NCI-H82 treated with DMSO at 0.1 percent for 48 hours (cell line): ENCODE data around the gene BBOF1.

Experiments used
- DNase-seq: peaks from one replicate; lab custom pipeline; 2025; ENCODE audit not compliant: unreplicated experiment; lab: John Stamatoyannopoulos, UW

The BBOF1 gene

DNA sequence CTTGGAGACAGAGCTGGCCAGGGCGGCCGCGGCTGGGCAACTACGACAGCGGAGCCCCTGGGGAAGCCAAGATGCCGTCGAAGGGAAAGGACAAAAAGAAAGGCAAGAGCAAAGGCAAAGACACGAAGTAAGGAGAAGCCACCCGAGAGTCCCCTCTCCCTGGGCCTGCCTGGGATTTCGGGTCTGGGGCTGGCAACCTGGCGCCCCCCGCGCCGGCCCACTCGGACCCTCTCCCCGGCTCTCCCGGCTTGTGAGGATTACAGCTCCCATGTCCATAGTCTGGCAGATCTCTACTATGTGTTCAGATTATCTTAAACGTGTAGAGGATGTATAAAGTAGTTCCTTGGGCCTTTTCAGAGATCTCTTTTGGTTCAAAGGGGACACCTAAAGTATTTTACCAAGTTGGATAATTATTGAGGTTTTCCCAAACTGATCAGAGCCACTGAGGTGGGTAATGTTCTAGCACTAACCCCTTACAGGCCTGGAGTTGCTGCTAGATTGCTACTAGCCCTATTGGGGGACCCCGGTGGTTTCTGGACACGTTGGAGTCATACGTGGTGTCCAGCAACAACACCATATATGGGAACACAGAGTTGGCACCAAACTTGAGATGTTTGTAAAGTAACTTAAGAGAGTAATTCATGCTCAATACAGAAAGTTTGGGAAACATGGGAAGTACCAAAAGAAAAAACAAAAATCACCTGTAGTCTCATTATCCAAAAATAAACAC, 424 bp downstream of the BBOF1 start:
- no peak for DNase-seq

DNA sequence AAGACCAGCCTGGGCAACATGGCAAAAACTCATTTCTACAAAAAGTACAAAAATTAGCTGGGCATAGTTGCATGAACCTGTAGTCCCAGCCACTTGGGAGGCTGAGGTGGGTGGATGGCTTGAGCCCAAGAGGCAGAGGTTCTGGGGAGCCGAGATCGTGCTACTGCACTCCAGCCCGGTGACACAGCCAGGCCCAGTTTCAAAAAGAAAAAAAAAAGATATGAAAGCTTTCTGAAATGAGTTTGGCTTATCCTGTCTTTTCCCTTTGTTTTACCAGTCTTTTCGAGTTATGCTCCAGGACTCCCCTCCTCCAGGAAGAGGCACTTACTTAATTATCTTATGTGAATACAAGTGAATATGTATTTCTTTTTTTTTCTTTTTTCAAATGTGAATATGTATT, 3.2 kb downstream of the BBOF1 start:
- no peak for DNase-seq

DNA sequence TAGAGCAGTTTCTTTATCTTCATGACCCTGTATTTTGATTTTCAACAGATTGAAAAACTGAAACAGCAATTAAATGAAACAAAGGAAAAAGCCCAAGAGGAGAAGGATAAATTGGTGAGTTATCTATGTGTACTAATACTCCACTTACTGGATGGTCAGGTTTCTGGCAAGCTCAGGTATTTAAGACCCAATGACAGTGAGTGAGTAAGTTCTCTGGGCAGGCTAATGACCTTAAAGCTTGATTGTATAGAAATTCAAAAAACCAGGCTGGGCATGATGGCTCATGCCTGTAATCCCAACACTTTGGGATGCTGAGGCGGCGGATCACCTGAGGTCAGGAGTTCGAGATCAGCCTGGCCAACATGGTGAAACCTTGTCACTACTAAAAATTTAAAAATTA, 10.0 kb downstream of the BBOF1 start:
- no peak for DNase-seq

DNA sequence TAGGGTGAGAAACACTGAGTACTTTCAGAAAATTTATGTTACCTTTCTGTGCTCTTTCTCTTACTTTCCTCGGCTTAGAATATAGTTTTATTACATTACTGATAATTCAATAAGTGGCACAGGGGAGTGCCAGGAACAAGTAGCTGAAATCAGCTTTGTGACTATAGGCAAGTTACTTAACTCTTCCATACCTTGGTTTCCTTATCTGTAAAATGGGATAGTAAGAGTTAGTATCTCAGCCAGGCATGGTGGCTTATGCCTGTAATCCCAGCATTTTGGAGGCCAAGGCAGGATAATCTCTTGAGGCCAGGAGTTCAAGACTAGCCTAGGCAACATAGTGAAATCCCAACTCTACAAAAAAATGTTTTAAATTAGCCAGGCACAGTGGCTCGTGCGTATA, 15.4 kb downstream of the BBOF1 start:
- DNase-seq = no peak

DNA sequence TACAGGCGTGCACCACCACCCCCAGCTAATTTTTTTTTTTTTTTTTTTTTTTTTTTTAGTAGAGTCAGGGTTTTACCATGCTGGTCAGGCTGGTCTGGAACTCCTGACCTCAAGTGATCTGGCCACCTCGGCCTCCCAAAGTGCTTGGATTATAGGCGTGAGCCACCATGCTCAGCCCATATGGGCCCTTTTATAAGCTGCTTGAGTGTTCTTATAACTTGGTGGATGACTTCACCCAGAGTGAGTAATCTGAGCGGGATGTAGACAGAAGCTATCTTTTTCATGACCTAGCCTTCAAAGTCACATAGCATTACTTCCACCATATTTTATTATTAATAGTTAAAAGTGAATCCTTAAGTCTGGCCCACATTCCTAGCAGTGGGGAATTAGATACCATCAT, 16.4 kb downstream of the BBOF1 start:
- no peak for DNase-seq

DNA sequence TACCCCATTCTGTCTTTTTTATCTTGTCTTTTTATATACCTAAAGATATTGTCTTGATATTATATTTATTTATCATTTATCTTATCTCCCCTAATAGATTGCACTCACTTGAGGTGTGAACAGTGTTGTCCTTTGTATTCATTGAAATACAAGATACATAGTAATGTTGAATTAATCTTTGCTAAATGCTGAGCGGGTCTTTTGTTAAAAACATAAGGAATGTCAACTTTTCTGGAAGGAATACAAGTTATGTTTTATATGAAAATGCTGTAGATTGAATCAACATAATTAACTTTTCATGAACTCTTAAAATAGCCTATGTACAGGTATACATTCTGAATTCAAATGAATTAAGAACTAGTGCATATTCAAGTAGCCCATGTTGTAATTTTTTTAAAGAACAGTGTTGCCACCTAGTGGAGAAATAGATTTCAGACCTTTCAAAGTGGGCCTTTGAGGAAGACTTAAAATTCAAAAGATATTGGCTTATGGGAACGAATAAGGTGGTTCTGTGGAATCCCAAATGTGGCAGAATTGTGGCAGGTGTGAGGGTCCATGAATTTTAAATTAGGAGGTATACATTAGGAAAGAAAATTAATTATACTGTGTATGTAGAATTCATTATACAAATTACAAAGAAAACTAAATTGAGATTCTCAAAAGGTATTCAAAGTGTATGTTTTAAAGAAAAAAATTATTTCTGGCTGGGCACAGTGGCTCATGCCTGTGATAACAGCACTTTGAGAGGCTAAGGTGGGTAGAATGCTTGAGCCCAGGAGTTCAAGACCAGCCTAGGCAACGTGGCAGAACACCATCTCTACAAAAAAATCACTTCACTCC, 19.1 kb downstream of the BBOF1 start:
- DNase-seq = peak; percentile 40

DNA sequence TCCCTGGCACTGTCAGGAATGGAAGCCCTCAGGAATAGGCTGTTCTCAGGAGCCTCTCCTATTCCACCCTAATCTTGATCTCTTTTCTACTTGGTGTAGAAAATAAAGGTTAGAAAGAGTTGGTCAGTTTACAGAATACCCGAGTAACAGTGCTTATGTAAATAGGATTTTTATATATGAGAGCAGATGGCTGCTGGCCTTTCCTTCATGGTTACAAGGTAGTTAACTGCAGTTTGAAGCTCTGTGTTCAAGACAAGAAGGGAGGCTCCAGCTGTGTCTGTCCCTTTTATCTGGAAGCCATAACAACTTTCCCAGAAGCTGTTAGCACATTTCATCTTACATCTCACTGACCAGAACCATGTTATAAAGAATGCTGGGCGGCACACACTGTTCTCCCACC, 23.1 kb downstream of the BBOF1 start:
- DNase-seq = no peak

DNA sequence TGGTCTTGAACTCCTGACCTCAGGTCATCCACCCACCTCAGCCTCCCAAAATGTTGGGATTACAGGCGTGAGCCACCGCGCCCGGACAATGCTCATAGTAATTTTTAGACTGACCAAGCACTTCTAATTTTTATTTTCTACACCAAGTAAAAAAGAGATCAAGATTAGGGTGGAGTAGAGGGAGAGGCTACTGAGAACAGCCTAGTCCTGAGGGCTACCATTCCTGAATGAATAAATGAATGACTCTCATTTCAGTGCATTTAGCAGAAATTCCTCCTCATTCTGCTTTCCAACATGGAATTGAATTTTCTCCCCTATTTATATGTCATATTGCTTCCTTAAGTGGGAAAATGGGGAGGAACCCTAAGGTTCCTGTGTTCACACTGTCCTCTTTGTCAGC, 26.4 kb downstream of the BBOF1 start:
- DNase-seq = no peak

DNA sequence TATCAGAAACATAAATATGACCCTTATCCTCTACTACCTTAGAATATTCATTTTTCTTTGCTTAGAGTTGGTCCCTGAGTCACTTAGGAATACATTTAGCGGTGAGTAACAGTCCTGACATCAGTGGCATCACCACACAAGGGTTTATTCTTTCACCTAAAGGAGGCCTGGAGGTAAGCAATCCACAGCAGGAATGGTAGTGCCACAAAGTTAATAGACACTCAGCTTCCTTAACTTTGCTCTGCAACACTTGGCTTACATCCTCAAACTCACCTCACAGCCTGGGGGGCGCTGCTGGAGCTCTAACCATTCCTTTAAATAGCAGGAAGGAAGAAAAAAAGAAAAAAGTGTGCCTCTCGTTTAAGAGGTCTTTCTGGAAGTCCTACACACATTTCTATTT, 29.1 kb downstream of the BBOF1 start:
- DNase-seq = no peak

DNA sequence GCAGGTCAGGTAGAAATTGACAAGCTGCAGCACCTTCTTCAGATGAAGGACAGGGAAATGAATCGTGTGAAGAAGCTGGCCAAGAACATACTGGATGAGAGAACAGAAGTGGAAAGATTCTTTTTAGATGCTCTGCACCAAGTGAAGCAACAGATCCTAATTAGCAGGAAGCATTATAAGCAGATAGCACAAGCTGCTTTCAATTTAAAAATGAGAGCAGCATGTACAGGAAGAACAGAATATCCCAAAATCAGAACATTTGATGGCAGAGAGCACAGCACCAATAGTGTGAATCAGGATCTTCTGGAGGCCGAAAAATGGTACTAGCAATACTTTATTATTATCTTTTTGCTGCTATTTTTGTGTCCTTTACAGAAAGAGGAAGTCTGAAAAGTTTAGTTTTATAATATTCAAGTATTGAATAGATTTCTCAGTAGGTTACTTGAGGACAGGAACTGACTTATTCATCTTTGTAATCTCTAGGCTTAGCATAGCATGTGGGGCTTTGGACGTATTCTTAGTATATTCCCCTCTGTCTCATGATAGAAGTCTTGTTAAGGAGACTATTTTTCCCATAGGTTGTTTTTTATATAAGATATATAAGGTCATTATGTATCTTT, 30.8 kb downstream of the BBOF1 start:
- DNase-seq = no peak

DNA sequence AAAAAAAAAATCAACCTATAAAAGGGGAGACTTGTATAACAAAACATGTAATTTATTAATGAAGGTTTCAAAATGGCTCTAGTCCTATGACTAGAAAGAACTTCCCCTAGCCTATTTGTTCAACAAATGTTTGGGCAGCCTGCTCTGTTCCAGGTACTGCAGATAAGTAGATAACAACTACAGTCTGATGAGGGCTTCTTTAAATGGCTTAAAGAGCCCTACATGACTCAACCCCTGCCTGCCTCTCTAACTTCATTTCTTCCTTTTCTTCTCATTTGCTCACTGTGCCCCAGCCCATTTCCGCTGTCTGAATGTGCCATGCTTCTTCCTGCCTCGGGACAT, 43.6 kb downstream of the BBOF1 start:
- DNase-seq = no peak

DNA sequence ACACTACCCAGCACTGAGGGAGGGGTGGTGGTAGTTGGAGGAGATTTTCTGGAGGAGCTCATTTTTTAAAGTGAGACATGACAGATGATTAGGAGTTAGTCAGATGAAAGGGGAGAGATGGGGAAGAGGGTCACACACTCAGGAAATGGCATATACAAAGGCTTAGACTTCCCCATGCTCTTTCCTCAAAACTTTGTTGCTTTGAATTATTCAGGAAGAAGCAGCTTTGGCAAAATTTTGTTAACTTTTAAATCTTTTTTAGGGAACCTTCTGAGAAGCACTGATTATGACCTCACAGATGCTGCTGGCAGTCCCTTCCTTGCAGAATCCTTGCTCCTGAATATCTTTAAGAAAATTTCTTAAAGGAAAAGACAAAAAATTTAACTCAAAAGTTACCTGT, 45.3 kb downstream of the BBOF1 start:
- no peak for DNase-seq

DNA sequence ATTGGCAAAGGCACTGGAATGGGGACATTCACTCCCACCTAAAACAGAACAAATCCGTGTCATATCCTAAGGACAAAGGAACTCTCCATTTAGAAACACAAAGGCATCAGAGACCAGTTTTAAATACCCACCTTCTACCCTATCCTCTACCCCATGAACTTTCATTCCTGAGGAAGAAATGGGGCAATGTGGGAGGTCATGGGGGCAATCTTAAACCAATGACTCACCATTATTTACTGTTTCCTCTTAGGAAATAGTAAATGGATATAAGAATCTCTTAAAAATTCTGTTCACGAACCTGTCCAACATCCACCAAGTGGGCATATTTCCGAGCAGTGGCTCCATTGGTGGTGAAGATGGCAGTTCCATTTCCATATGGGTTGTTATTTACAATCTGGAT, 45.7 kb downstream of the BBOF1 start:
- no peak for DNase-seq

DNA sequence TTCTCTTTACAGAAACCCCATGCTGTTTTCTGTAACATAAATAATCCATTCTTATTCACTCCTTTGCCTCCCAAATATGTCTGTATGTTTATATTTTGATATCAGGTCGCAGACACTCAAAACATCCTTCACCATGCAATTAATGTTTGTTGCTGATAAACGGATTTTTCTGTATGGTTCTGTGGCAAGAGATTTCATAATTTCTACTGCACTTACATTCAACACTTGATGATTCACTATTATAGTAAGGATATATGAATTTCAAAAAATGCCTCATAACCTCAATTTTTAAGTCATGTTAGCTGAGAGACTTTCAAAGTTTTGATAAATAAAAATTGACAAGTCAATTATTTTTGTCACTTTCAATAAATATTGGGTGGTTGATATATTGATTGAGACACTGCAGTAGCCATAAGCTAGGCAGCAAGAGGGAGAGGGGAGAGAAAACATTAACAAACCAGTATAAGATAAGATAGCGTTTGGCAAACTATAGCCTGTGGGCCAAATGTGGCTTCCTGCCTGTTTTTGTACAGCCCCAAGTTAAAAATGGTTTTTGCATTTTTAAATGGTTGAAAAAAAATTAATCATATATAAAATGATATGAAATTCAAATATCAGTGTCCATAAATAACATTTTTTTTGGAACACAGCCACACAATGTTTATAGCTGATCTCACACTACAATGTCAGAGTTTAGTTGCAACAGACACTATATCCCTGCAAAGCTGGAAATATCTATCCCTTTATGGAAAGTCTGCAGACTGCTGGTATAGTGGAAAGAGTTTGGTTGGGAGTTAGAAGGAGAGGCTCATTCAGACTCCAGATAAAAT, 46.8 kb downstream of the BBOF1 start:
- no peak for DNase-seq

DNA sequence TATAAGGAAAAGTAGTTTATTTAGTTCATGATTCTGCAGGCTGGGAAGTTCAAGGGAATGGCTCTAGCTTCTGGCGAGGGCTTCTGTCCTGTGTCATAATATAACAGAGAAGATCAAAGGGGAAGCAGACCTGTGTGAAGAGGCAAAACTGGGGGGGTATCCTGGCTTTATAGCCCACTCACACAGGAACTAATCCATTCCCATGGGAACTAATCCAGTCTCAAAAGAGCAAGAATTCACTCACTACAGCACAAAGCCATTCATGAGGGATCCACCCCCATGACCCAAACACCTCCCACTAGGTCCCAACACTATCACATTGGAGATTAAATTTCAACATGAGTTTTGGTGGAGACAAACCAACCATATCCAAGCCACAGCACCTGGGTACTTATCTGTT, 58.3 kb downstream of the BBOF1 start:
- DNase-seq = no peak

DNA sequence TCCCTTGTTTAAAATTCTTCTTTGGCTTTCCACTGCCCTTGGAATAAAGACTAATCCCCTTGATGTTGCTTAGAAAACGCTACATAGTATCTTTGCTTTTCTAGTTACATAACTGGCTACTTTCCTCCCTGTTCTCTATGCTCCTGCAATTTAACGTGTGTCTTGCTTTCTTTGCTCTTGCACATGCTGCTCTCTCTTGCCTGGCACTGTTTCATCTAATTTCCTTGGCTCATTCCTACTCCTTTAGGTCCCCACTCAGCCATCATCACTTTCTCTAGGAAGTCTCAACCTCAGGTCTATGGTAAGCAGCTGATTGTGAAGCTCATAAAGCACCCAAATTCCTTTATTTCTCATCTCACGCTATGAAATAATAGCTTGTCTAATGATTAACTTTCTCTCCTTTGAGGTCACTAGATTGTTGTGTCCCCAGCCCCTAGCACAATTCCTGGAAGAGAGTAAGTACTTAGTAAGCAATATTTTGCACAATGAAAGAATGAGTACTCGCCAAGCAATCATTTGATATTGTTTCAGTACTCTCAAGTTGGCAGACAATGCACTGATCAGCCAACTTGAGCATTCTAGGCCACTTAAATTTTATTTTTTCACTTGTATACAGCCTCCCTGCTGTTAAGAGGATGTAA, 61.8 kb downstream of the BBOF1 start:
- DNase-seq = no peak

DNA sequence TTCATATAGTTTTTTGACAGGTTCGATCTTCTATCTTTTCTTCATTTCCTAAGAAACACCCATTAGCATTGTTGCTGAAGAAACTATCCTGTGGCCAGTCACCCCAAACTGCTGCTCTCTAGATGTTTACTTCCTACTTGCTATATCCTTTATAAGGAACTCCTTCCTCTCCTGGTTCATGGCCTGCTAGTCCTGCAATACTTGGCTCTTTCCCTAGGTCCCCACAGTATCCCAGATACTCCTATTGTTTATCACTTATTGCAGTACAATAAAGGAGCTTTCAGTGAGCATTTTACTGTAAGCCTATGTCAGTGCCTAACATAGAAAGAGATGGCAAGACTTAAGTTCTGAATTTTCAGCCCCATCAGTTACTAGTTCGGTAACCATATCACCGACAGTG, 62.3 kb downstream of the BBOF1 start:
- DNase-seq = no peak

DNA sequence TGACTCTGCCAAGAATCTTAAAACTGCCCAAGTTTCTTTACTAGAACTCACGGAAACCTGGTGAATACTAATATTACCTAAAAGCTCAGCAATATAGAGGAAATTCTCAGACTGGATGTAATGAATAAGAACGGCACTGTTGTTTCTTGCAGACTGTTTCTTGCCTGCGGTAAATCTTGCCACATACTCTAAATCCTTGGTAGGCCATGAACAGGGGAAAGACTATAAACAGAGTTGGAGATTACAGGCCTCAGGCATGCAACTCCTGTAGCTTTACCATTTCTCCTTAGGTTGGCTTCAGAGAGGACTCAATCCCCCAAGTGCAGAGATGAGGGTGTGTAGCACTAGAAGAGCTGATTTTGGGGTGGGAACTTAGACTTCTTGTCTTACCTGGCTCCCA, 64.0 kb downstream of the BBOF1 start:
- DNase-seq = no peak

DNA sequence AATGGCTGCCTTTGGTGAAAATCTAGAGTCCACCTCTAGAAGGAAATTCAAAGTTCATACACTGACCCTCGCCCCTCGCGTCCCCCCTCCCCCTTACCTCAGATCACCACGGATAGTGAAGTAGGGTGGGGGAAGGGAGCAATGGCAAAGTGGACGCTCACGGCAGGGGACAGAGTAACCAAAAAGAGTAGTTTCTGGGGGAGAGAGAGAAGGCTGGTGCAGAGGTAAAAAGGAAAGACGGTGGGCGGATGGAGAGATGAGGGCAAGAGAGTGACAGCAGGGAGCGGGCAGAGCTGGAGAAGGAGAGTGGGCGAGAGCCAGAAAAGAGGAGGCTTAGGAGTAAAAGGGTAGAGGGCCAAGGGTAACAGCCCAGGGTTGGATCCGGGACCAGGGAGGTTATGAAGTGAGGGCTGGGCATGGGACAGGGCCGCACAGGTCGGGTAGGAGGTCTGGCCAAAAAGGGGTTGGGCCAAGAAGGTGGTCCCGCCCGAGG, 64.7 kb downstream of the BBOF1 start:
- no peak for DNase-seq

DNA sequence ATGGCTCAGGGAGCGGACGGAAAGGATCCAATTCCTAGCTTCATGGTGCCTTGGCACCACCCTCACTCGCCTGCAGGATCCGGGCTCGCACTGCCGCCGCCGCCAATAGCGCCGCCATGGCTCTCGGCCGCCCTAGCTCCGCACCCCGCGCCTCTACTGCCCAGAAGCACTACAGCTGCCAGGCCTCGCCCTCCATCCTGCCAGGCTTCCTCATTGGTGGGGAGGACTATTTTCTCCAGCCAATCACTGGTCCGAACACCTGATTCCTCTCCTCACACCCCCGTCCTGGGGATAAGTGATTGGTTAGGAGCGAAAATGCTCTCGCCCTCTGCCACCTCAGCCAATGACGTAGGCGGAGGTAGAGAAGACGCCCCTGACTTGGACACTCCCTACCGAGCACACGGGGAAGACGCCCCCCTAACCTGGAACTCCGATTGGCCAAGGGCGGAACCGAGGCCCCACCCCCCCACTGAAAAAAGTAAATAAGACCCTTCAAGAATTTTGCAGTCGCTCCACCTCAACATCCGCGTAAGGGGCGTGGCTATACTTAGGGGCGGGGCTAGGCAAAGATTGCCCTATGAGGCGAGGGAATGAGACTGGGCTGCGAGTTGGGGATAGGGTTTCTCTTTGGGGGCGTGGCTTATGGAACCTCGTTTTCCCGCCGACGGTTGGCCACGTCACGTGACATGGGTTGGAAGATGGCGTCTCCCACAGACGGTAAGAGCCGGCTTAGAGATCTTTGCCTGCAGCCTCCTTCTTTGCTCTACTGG, 65.3 kb downstream of the BBOF1 start, which contains the start of the genes ALDH6A1 and LIN52:
ALDH6A1 (minus strand) TSS at position 177 of the 770 bp plus-strand sequence; CDS start at position 118, 59 bp downstream.
LIN52 (plus strand) TSS at position 680 of the 770 bp plus-strand sequence; CDS start at position 699, 19 bp downstream.
- peak; percentile 98 for DNase-seq
